Measurements from ENCODE around the gene DUS1L.
"Not testable (repeated sequence)": the region's sequence is repeated elsewhere in the genome, so short reads cannot be mapped to it uniquely, and the experiment has no call there.

DUS1L gene

GRCh38 chr17:82049106-82049505 lies 16.5 kb downstream of the DUS1L start:
- intact Hi-C loops (cut with DNase I), result no loop called here
- peak in 1 of 10 donors; percentile 0 for DNase-seq

- intact Hi-C loops (cut with DNase I), result no loop called here
- no peak for DNase-seq
These were observed 17.0 kb downstream of the DUS1L start for GRCh38 chr17:82048571-82048971.

GRCh38 chr17:82047914-82048570 lies 17.6 kb downstream of the DUS1L start:
- intact Hi-C loops (cut with DNase I), result no loop called here
- no peak for DNase-seq

- intact Hi-C loops (cut with DNase I), result no loop called here
- no peak for DNase-seq
These were observed 18.2 kb downstream of the DUS1L start for GRCh38 chr17:82047379-82047778.

- intact Hi-C loops (cut with DNase I), result no loop called here
- DNase-seq, result no peak
These were observed 18.7 kb downstream of the DUS1L start for GRCh38 chr17:82046903-82047302.

GRCh38 chr17:82045936-82046484 lies 19.6 kb downstream of the DUS1L start:
- DNase-seq, result no peak
- intact Hi-C loops (cut with DNase I), result no loop called here

GRCh38 chr17:82043507-82043906 lies 22.1 kb downstream of the DUS1L start:
- intact Hi-C loops (cut with DNase I), result no loop called here
- no peak for DNase-seq

GRCh38 chr17:82042649-82043048 lies 23.0 kb downstream of the DUS1L start:
- no peak for DNase-seq
- intact Hi-C loops (cut with DNase I), result no loop called here

- intact Hi-C loops (cut with DNase I), result no loop called here
- no peak for DNase-seq
These were observed 24.3 kb downstream of the DUS1L start for GRCh38 chr17:82041144-82041814.

- intact Hi-C loops (cut with DNase I), result no loop called here
- DNase-seq, result no peak
These were observed 25.8 kb downstream of the DUS1L start for GRCh38 chr17:82039695-82040299.

GRCh38 chr17:82038796-82039409 lies 26.7 kb downstream of the DUS1L start:
- intact Hi-C loops (cut with DNase I); DNase-seq: not testable (repeated sequence)

- intact Hi-C loops (cut with DNase I), result no loop called here
- no peak for DNase-seq
These were observed 27.8 kb downstream of the DUS1L start for GRCh38 chr17:82037889-82038195.

GRCh38 chr17:82037092-82037888 lies 28.3 kb downstream of the DUS1L start, which contains the start of gene DCXR:
Gene DCXR (minus strand): TSS chr17:82037697. CDS start chr17:82037682, 15 bp downstream.
- peak; percentile 95 to 100 (median 98) for DNase-seq
- intact Hi-C loops (cut with DNase I), result no loop called here

GRCh38 chr17:82036634-82037091 lies 28.9 kb downstream of the DUS1L start:
- intact Hi-C loops (cut with DNase I), result no loop called here

GRCh38 chr17:82035956-82036633 lies 29.5 kb downstream of the DUS1L start:
- DNase-seq, result no peak
- intact Hi-C loops (cut with DNase I), result no loop called here

More at GRCh38 chr17:82036634-82037091, 28.9 kb downstream of the DUS1L start:
- no peak for DNase-seq

GRCh38 chr17:82035488-82035887 lies 30.1 kb downstream of the DUS1L start:
- intact Hi-C loops (cut with DNase I), result no loop called here
- no peak for DNase-seq

- intact Hi-C loops (cut with DNase I), result loop anchor here (5.0 kb wide), 1 partner anchor 63 kb away; the partner anchor contains the start of gene FASN
- no peak for DNase-seq
These were observed 31.1 kb downstream of the DUS1L start for GRCh38 chr17:82034371-82035011.

GRCh38 chr17:82033359-82034085 lies 32.1 kb downstream of the DUS1L start:
- intact Hi-C loops (cut with DNase I), result loop anchor here (5.0 kb wide), 1 partner anchor 64 kb away; the partner anchor contains the start of gene FASN
- DNase-seq, result no peak
